ENCODE measurements around the gene MAOB.

The MAOB gene

GRCh38 chrX:43860646-43861370 is 21.4 kb downstream of the MAOB start:
- peak; percentile 2 for DNase-seq

GRCh38 chrX:43853225-43853828 is 28.9 kb downstream of the MAOB start:
- no peak for DNase-seq

- DNase-seq, result no peak
Measured at GRCh38 chrX:43850629-43851028, 31.6 kb downstream of the MAOB start.

GRCh38 chrX:43849173-43849572 is 33.1 kb downstream of the MAOB start:
- DNase-seq, result no peak

GRCh38 chrX:43847352-43847751 is 34.9 kb downstream of the MAOB start:
- no peak for DNase-seq

- DNase-seq, result no peak
Measured at GRCh38 chrX:43846558-43846957, 35.7 kb downstream of the MAOB start.

- DNase-seq, result no peak
Measured at GRCh38 chrX:43845776-43846175, 36.5 kb downstream of the MAOB start.

- no peak for DNase-seq
Measured at GRCh38 chrX:43840265-43840664, 42.0 kb downstream of the MAOB start.

- DNase-seq, result peak; percentile 3
Measured at GRCh38 chrX:43836435-43837184, 45.6 kb downstream of the MAOB start.

- DNase-seq, result no peak
Measured at GRCh38 chrX:43835559-43835958, 46.7 kb downstream of the MAOB start.

- DNase-seq, result no peak
Measured at GRCh38 chrX:43827791-43828190, 54.5 kb downstream of the MAOB start.

- peak; percentile 4 for DNase-seq
Measured at GRCh38 chrX:43822014-43822413, 60.2 kb downstream of the MAOB start.

GRCh38 chrX:43817444-43817843 is 64.8 kb downstream of the MAOB start:
- no peak for DNase-seq

GRCh38 chrX:43815209-43815608 is 67.0 kb downstream of the MAOB start:
- DNase-seq, result no peak

GRCh38 chrX:43813898-43814297 is 68.4 kb downstream of the MAOB start:
- no peak for DNase-seq

GRCh38 chrX:43813319-43813718 is 68.9 kb downstream of the MAOB start:
- DNase-seq, result no peak

GRCh38 chrX:43809463-43809862 is 72.8 kb downstream of the MAOB start:
- DNase-seq, result no peak

GRCh38 chrX:43808231-43808630 is 74.0 kb downstream of the MAOB start:
- DNase-seq, result no peak

GRCh38 chrX:43805579-43805978 is 76.7 kb downstream of the MAOB start:
- no peak for DNase-seq

- DNase-seq, result no peak
Measured at GRCh38 chrX:43804021-43804420, 78.2 kb downstream of the MAOB start.

GRCh38 chrX:43785930-43786591 is 96.2 kb downstream of the MAOB start:
- no peak for DNase-seq

GRCh38 chrX:43758044-43758443 is 124.2 kb downstream of the MAOB start:
- DNase-seq, result no peak

- no peak for DNase-seq
Measured at GRCh38 chrX:43756076-43756475, 126.2 kb downstream of the MAOB start.

- DNase-seq, result no peak
Measured at GRCh38 chrX:43753637-43754036, 128.6 kb downstream of the MAOB start.
